ENCODE results near the gene PRIMA1.
"Not testable (repeated sequence)": the region's sequence is repeated elsewhere in the genome, so short reads cannot be mapped to it uniquely, and the experiment has no call there.

PRIMA1 gene

GRCh38 chr14:93788293-93788542, at the start of gene PRIMA1:
Gene PRIMA1, minus strand, starts transcription at chr14:93788485. Its CDS starts 767 bp downstream, at chr14:93787718.
- DNase-seq, result no peak
- H3K27me3 Mint-ChIP-seq, result peaks cover 56% of the 10 kb centered on the region
- no peak within 1 kb of the TSS for H3K4me3 Mint-ChIP-seq
- H3K36me3 Mint-ChIP-seq (ENCODE audit: low read depth), result no peaks in the 10 kb centered on the region
- no peak within 1 kb of the TSS for H3K27ac Mint-ChIP-seq
- H3K9me3 Mint-ChIP-seq, result no peaks in the 10 kb centered on the region
- no peak for ATAC-seq
- no peaks in the 10 kb centered on the region for H3K4me1 Mint-ChIP-seq

DNA sequence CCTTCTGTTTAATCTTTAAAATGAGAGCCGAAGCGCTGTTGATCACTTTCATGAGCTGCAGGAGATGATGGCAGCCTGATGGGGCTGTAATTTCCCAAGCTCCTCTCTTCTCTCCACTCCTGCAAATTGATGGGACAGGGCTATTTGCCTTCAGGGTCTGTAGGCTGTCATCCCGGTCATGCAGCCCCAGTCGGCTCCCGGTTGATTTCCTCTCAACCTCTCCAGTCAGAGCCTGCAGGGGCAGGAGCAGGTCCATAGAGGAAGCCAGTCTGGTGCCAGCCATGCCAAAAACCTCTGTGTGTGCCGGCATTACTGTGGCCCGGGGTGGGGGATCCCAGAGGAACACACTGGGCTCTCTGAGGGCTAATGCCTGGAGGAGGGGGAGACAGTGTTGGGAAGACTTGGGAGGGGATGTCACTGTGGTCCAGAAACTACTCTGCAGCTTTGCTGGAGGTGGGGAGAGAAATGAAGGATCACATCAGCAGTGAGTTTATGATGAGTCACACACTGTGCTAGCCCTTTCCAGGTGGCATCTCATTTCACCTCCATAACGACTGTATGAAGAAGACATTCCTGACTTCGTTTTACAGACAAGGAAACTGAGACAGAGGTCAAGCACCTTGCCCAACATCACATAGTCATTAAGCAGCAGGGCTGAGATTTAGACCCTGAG, 46.5 kb upstream of the PRIMA1 start:
- no peak for ATAC-seq
- peaks cover 12% of the 10 kb centered on the region for H3K27me3 Mint-ChIP-seq
- DNase-seq, result no peak
- no peaks in the 10 kb centered on the region for H3K36me3 Mint-ChIP-seq (ENCODE audit: low read depth)
- no peak overlapping the region for H3K4me3 Mint-ChIP-seq
- H3K4me1 Mint-ChIP-seq, result peaks cover 4% of the 10 kb centered on the region
- no peak overlapping the region for H3K27ac Mint-ChIP-seq
- peaks cover 6% of the 10 kb centered on the region for H3K9me3 Mint-ChIP-seq

- Mint-ChIP-seq H3K9me3 (peaks cover 6% of the 10 kb centered on the region), H3K27me3 (peaks cover 10% of the 10 kb centered on the region), H3K4me1 (no peaks in the 10 kb centered on the region), H3K4me3 (no peak overlapping the region), H3K36me3 (ENCODE audit: low read depth) (no peaks in the 10 kb centered on the region), H3K27ac (no peak overlapping the region)
- DNase-seq, result no peak
- no peak for ATAC-seq
Observed at GRCh38 chr14:93832665-93833064, 44.4 kb upstream of the PRIMA1 start.

- Mint-ChIP-seq H3K36me3 (ENCODE audit: low read depth) (no peaks in the 10 kb centered on the region), H3K27me3 (peaks cover 10% of the 10 kb centered on the region), H3K4me3 (no peak overlapping the region), H3K4me1 (no peaks in the 10 kb centered on the region), H3K9me3 (peaks cover 6% of the 10 kb centered on the region), H3K27ac (no peak overlapping the region)
- ATAC-seq (no peak), DNase-seq (no peak)
Observed at GRCh38 chr14:93832081-93832480, 43.8 kb upstream of the PRIMA1 start.

DNA sequence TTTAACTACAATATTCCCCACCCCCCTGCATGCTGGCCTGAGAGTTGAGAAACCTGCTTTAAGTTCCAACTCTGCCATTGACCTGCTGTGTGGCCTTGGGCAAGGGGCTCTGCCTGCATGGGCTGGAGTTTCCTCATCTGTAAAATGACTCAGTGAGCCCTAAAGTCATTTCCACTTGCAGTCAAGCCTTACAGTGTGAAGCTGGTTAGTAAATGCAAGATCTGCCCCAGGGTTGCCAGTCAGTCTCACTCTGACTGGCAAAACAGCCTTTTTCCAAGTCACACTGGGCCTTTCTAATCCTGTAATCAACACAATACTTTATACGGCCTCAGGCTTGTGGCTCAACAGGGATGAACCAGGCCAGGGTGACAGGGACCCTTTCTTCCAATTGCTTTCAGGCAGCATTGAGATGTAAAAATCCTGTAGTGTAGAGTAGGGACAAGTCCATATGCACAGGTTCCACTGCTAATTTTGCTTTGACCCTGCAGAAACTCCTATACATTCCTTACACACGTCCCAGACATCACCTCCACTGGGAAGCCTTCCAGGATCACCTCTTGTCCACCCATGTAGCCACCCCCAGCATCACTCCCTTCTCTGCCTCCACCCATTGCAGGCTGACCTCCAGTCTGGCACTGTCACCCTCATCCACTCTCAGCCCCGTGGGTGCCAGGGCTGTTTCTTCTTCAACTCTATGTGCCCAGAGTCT, 42.6 kb upstream of the PRIMA1 start:
- peaks cover under 1% of the 10 kb centered on the region for H3K9me3 Mint-ChIP-seq
- H3K4me3 Mint-ChIP-seq, result no peak overlapping the region
- no peaks in the 10 kb centered on the region for H3K4me1 Mint-ChIP-seq
- ATAC-seq, result no peak
- no peak overlapping the region for H3K27ac Mint-ChIP-seq
- DNase-seq, result no peak
- H3K36me3 Mint-ChIP-seq (ENCODE audit: low read depth), result no peaks in the 10 kb centered on the region
- H3K27me3 Mint-ChIP-seq, result peaks cover 10% of the 10 kb centered on the region

- Mint-ChIP-seq H3K4me1 (no peaks in the 10 kb centered on the region), H3K9me3 (no peaks in the 10 kb centered on the region), H3K4me3 (no peak overlapping the region), H3K27me3 (peaks cover 7% of the 10 kb centered on the region), H3K27ac (no peak overlapping the region), H3K36me3 (ENCODE audit: low read depth) (no peaks in the 10 kb centered on the region)
- ATAC-seq (no peak), DNase-seq (no peak)
Observed at GRCh38 chr14:93829839-93830481, 41.7 kb upstream of the PRIMA1 start.

- Mint-ChIP-seq H3K27me3 (peaks cover 9% of the 10 kb centered on the region), H3K9me3 (no peaks in the 10 kb centered on the region), H3K27ac (no peak overlapping the region), H3K4me3 (no peak overlapping the region), H3K4me1 (no peaks in the 10 kb centered on the region), H3K36me3 (ENCODE audit: low read depth) (no peaks in the 10 kb centered on the region)
- ATAC-seq (no peak), DNase-seq (no peak)
Observed at GRCh38 chr14:93825235-93825553, 36.9 kb upstream of the PRIMA1 start.

DNA sequence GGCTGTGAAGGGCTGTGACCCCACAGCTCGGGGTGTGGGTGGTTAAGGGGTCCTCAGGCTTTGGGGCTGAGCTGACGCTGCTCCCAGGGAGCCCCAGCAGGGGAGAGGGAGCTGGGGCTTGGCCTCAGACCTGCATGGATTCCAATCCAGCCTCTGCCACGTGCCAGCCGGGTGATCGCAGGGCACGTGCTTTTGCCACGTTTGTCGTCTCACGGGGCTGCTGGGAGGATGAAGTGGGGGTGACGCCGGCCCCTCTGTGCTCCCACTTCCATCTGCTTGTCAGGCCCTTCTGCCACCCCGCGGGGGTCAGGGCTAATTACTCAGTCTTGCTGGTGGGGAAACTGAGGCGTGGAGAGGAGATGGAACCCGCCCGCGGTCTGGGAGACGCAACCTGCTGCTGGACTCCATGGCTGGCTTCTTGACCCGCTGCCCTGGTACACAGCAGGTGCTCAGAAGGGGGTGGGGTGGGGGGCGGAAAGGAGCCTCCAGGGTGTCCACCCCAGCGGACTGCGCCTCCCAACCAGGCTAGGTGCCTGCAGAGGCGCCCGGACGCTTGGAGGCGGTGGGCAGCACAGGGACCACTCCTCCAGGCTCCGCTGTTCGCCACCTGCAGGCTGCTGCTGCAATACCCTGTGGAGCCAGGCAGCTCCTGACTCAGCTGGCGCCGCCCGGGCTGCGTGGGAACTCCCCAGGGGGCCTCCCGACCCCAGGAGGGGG, 36.4 kb upstream of the PRIMA1 start:
- Mint-ChIP-seq H3K27ac (no peak overlapping the region), H3K9me3 (no peaks in the 10 kb centered on the region), H3K4me1 (no peaks in the 10 kb centered on the region), H3K27me3 (peaks cover 9% of the 10 kb centered on the region), H3K36me3 (ENCODE audit: low read depth) (no peaks in the 10 kb centered on the region), H3K4me3 (no peak overlapping the region)
- DNase-seq (no peak), ATAC-seq (no peak)

GRCh38 chr14:93824076-93824475, 35.8 kb upstream of the PRIMA1 start:
- Mint-ChIP-seq H3K9me3 (no peaks in the 10 kb centered on the region), H3K4me3 (no peak overlapping the region), H3K36me3 (ENCODE audit: low read depth) (no peaks in the 10 kb centered on the region), H3K27me3 (peaks cover 9% of the 10 kb centered on the region), H3K27ac (no peak overlapping the region), H3K4me1 (no peaks in the 10 kb centered on the region)
- DNase-seq (no peak), ATAC-seq (no peak)

- no peak overlapping the region for H3K27ac Mint-ChIP-seq
- ATAC-seq (no peak), DNase-seq (no peak)
- H3K4me1 Mint-ChIP-seq, result no peaks in the 10 kb centered on the region
- no peaks in the 10 kb centered on the region for H3K9me3 Mint-ChIP-seq
- H3K27me3 Mint-ChIP-seq, result peaks cover 7% of the 10 kb centered on the region
- no peak overlapping the region for H3K4me3 Mint-ChIP-seq
- no peaks in the 10 kb centered on the region for H3K36me3 Mint-ChIP-seq (ENCODE audit: low read depth)
Observed at GRCh38 chr14:93821051-93821450, 32.8 kb upstream of the PRIMA1 start.

DNA sequence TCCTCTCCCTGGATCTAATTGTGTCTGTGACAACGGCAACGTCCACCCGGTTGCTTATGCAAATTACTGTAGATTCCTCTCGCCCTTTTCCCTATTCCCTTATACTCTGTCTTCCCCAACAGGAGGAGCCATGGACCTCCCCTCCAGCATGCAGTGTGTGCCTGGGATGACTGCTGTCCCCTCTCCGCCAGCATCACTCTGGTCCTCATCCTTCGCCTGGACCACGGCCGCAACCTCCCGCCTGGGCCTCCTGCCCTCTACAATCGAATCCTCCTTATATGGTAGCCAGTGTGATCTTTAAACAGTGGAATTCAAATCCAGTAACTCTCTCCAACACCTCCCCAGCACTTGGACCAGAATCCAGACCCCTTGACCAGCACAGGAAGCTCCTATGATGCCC, 30.6 kb upstream of the PRIMA1 start:
- ATAC-seq (no peak), DNase-seq (no peak)
- H3K9me3 Mint-ChIP-seq, result peaks cover 18% of the 10 kb centered on the region
- no peak overlapping the region for H3K27ac Mint-ChIP-seq
- H3K4me3 Mint-ChIP-seq, result no peak overlapping the region
- H3K27me3 Mint-ChIP-seq, result peaks cover 7% of the 10 kb centered on the region
- no peaks in the 10 kb centered on the region for H3K36me3 Mint-ChIP-seq (ENCODE audit: low read depth)
- no peaks in the 10 kb centered on the region for H3K4me1 Mint-ChIP-seq

DNA sequence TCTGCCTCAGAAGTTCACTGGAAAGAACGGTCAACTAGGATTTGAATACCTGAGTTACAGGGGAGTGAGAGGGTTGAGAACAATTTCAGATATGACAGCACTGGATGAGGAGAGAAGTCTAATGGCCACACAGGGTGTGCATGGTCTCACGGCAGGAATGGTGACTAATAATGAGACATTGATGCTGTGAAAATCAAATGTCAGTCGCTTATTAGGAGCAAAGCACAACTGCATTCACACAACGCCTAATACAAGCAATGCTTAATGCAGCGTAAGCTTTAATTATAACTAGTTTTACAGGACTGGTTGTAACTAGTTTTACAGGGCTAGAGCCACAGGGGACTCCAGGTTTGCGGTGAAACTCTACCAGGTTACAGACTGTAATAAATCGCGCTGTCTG, 23.4 kb upstream of the PRIMA1 start:
- H3K27me3 Mint-ChIP-seq, result peaks cover 3% of the 10 kb centered on the region
- DNase-seq (no peak), ATAC-seq (no peak)
- H3K4me1 Mint-ChIP-seq, result no peaks in the 10 kb centered on the region
- H3K9me3 Mint-ChIP-seq, result peaks cover 30% of the 10 kb centered on the region
- no peak overlapping the region for H3K27ac Mint-ChIP-seq
- H3K4me3 Mint-ChIP-seq, result no peak overlapping the region
- no peaks in the 10 kb centered on the region for H3K36me3 Mint-ChIP-seq (ENCODE audit: low read depth)

GRCh38 chr14:93811020-93811419, 22.7 kb upstream of the PRIMA1 start:
- Mint-ChIP-seq H3K4me1 (no peaks in the 10 kb centered on the region), H3K9me3 (peaks cover 30% of the 10 kb centered on the region), H3K27ac (no peak overlapping the region), H3K4me3 (no peak overlapping the region), H3K27me3 (peaks cover 3% of the 10 kb centered on the region), H3K36me3 (ENCODE audit: low read depth) (no peaks in the 10 kb centered on the region)
- DNase-seq (no peak), ATAC-seq (no peak)

GRCh38 chr14:93809491-93810420, 21.5 kb upstream of the PRIMA1 start:
- H3K36me3 Mint-ChIP-seq (ENCODE audit: low read depth); H3K4me1 Mint-ChIP-seq; H3K4me3 Mint-ChIP-seq; ATAC-seq; H3K27me3 Mint-ChIP-seq; DNase-seq; H3K27ac Mint-ChIP-seq: not testable (repeated sequence)
- H3K9me3 Mint-ChIP-seq, result peaks cover 18% of the 10 kb centered on the region

All from activated naive CD8-positive, alpha-beta T cell treated with anti-CD3 and anti-CD28 coated beads, Interleukin-2, amount 50 U/mL, for 24 hours (primary cell).